ENCODE data around the gene NDST3.
A peak's percentile ranks its signal among the peaks of the same experiment; 100 is the strongest.
"Not testable (repeated sequence)": the region's sequence is repeated elsewhere in the genome, so short reads cannot be mapped to it uniquely, and the experiment has no call there.

The NDST3 gene

DNA sequence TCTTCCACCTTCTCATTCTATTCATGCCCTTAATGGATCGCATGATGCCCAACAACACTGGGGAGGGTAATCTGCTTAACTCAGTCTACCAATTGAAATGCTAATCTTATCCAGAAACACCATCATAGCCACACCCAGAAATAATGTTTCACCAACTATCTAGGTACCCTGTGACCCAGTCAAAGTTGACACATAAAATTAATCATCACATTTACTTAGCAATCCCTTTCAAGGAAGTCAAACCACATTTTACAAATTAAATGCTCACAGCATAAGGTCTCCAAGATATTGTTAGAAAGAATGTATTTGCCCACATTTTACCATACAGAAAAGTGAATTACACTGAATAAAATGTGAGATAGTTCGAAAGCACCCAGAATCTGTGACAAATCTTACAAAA lies 226.0 kb downstream of the NDST3 start:
- Histone ChIP-seq H3K9me3 (ENCODE audit: control insufficient read depth in 1 of 2, low read length in 2 of 2) (no peaks in the 10 kb centered on the region), H3K27me3 (ENCODE audit: control insufficient read depth in 1 of 2, insufficient read depth in 2 of 2, low read length in 2 of 2) (no peaks in the 10 kb centered on the region), H3K27ac (ENCODE audit: low read depth, low read length) (no peak overlapping the region), H3K4me1 (ENCODE audit: control insufficient read depth in 1 of 2, insufficient read depth in 2 of 2, low read length in 2 of 2) (no peaks in the 10 kb centered on the region), H3K4me3 (ENCODE audit: low read depth in 1 of 2, low read length in 2 of 2) (no peak overlapping the region), H3K36me3 (ENCODE audit: control insufficient read depth in 1 of 2, insufficient read depth in 2 of 2, low read length in 2 of 2) (no peaks in the 10 kb centered on the region), H3K9ac (ENCODE audit: low read depth in 1 of 2, low read length in 2 of 2) (no peak overlapping the region)

DNA sequence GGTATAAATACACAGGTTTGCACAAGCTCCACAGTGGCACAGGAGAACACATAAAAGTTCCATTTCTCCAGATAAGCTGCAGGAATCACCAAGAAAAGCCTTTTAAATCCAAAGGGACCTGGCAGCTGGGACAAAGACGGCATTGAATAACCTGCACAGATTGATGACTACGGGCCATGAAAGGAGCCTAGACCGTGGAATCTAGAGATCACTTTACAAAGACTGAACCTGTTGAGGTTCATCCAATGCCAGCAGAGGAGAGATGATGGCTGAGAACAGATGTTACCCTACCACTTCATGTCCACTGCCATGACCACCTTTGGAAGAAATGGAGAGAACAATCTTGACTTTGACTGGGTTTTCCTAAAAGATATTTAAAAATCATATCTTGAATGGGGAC lies 229.8 kb downstream of the NDST3 start:
- Histone ChIP-seq H3K36me3 (ENCODE audit: control insufficient read depth in 1 of 2, insufficient read depth in 2 of 2, low read length in 2 of 2) (no peaks in the 10 kb centered on the region), H3K27ac (ENCODE audit: low read depth, low read length) (no peak overlapping the region), H3K4me1 (ENCODE audit: control insufficient read depth in 1 of 2, insufficient read depth in 2 of 2, low read length in 2 of 2) (no peaks in the 10 kb centered on the region), H3K4me3 (ENCODE audit: low read depth in 1 of 2, low read length in 2 of 2) (no peak overlapping the region), H3K9ac (ENCODE audit: low read depth in 1 of 2, low read length in 2 of 2) (no peak overlapping the region), H3K27me3 (ENCODE audit: control insufficient read depth in 1 of 2, insufficient read depth in 2 of 2, low read length in 2 of 2) (no peaks in the 10 kb centered on the region), H3K9me3 (ENCODE audit: control insufficient read depth in 1 of 2, low read length in 2 of 2) (no peaks in the 10 kb centered on the region)

GRCh38 chr4:118265312-118266144 lies 231.2 kb downstream of the NDST3 start:
- Histone ChIP-seq H3K9ac (ENCODE audit: low read depth in 1 of 2, low read length in 2 of 2) (no peak overlapping the region), H3K27ac (ENCODE audit: low read depth, low read length) (no peak overlapping the region), H3K27me3 (ENCODE audit: control insufficient read depth in 1 of 2, insufficient read depth in 2 of 2, low read length in 2 of 2) (no peaks in the 10 kb centered on the region), H3K4me3 (ENCODE audit: low read depth in 1 of 2, low read length in 2 of 2) (peak overlapping the region; percentile 37 to 62), H3K9me3 (ENCODE audit: control insufficient read depth in 1 of 2, low read length in 2 of 2) (no peaks in the 10 kb centered on the region), H3K4me1 (ENCODE audit: control insufficient read depth in 1 of 2, insufficient read depth in 2 of 2, low read length in 2 of 2) (no peaks in the 10 kb centered on the region), H3K36me3 (ENCODE audit: control insufficient read depth in 1 of 2, insufficient read depth in 2 of 2, low read length in 2 of 2) (no peaks in the 10 kb centered on the region)

GRCh38 chr4:118266145-118266496 lies 231.8 kb downstream of the NDST3 start:
- H3K27ac ChIP-seq (ENCODE audit: low read depth, low read length); H3K4me3 ChIP-seq (ENCODE audit: low read depth in 1 of 2, low read length in 2 of 2); H3K27me3 ChIP-seq (ENCODE audit: control insufficient read depth in 1 of 2, insufficient read depth in 2 of 2, low read length in 2 of 2); H3K36me3 ChIP-seq (ENCODE audit: control insufficient read depth in 1 of 2, insufficient read depth in 2 of 2, low read length in 2 of 2); H3K4me1 ChIP-seq (ENCODE audit: control insufficient read depth in 1 of 2, insufficient read depth in 2 of 2, low read length in 2 of 2); H3K9ac ChIP-seq (ENCODE audit: low read depth in 1 of 2, low read length in 2 of 2); H3K9me3 ChIP-seq (ENCODE audit: control insufficient read depth in 1 of 2, low read length in 2 of 2): not testable (repeated sequence)

DNA sequence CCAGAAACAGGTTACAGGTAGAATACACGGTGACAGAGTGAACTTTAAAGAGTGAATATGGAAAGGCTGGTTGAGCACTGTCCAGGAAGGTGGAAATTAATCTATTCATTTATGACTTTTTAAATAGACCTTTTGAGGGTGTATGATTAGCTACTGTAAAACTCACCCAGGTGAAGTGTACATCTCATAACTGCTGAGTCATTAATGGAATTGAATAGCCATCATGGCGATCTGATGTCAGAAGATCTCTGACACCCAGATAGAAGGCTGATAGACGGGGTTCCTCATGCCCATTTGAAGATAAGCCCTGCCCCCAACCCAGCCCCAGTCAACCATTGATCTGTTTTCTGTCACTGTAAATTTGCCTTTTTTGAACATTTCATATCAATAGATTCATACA lies 234.5 kb downstream of the NDST3 start:
- H3K4me3 ChIP-seq (ENCODE audit: low read depth in 1 of 2, low read length in 2 of 2) = no peak overlapping the region
- no peak overlapping the region for H3K9ac ChIP-seq (ENCODE audit: low read depth in 1 of 2, low read length in 2 of 2)
- H3K4me1 ChIP-seq (ENCODE audit: control insufficient read depth in 1 of 2, insufficient read depth in 2 of 2, low read length in 2 of 2) = no peaks in the 10 kb centered on the region

DNA sequence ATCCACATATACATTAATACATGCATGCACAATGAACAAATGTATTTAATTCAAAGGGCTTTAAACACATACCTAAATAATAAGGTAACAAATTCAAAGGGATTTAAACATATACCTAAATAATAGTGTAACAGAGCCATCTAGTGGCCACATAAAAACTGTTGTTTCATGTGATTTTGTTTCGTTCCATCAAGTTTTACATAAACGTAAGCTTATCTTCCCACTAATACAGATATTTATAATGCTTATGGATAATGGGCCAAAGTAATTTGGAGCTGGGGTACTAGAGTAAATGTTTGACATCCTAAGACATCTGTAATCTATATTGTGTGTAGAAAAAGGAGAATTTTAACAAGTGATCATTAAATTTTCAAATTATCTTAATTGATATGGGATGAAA lies 236.2 kb downstream of the NDST3 start:
- Histone ChIP-seq H3K9me3 (ENCODE audit: control insufficient read depth in 1 of 2, low read length in 2 of 2) (no peaks in the 10 kb centered on the region), H3K4me1 (ENCODE audit: control insufficient read depth in 1 of 2, insufficient read depth in 2 of 2, low read length in 2 of 2) (no peaks in the 10 kb centered on the region), H3K4me3 (ENCODE audit: low read depth in 1 of 2, low read length in 2 of 2) (no peak overlapping the region), H3K27me3 (ENCODE audit: control insufficient read depth in 1 of 2, insufficient read depth in 2 of 2, low read length in 2 of 2) (no peaks in the 10 kb centered on the region), H3K36me3 (ENCODE audit: control insufficient read depth in 1 of 2, insufficient read depth in 2 of 2, low read length in 2 of 2) (no peaks in the 10 kb centered on the region), H3K27ac (ENCODE audit: low read depth, low read length) (no peak overlapping the region), H3K9ac (ENCODE audit: low read depth in 1 of 2, low read length in 2 of 2) (no peak overlapping the region)

More for the DNA sequence above, 234.5 kb downstream of the NDST3 start:
- Histone ChIP-seq H3K36me3 (ENCODE audit: control insufficient read depth in 1 of 2, insufficient read depth in 2 of 2, low read length in 2 of 2) (no peaks in the 10 kb centered on the region), H3K27me3 (ENCODE audit: control insufficient read depth in 1 of 2, insufficient read depth in 2 of 2, low read length in 2 of 2) (no peaks in the 10 kb centered on the region), H3K9me3 (ENCODE audit: control insufficient read depth in 1 of 2, low read length in 2 of 2) (no peaks in the 10 kb centered on the region), H3K27ac (ENCODE audit: low read depth, low read length) (no peak overlapping the region)

GRCh38 chr4:118271788-118272187 lies 237.5 kb downstream of the NDST3 start:
- H3K36me3 ChIP-seq (ENCODE audit: control insufficient read depth in 1 of 2, insufficient read depth in 2 of 2, low read length in 2 of 2) = no peaks in the 10 kb centered on the region
- H3K27me3 ChIP-seq (ENCODE audit: control insufficient read depth in 1 of 2, insufficient read depth in 2 of 2, low read length in 2 of 2) = no peaks in the 10 kb centered on the region
- no peaks in the 10 kb centered on the region for H3K9me3 ChIP-seq (ENCODE audit: control insufficient read depth in 1 of 2, low read length in 2 of 2)
- H3K4me3 ChIP-seq (ENCODE audit: low read depth in 1 of 2, low read length in 2 of 2) = no peak overlapping the region
- no peak overlapping the region for H3K9ac ChIP-seq (ENCODE audit: low read depth in 1 of 2, low read length in 2 of 2)
- H3K27ac ChIP-seq (ENCODE audit: low read depth, low read length) = no peak overlapping the region
- peaks cover 3 to 10% of the 10 kb centered on the region in 2 donors for H3K4me1 ChIP-seq (ENCODE audit: control insufficient read depth in 1 of 2, insufficient read depth in 2 of 2, low read length in 2 of 2)

GRCh38 chr4:118273642-118274041 lies 239.4 kb downstream of the NDST3 start:
- Histone ChIP-seq H3K4me1 (ENCODE audit: control insufficient read depth in 1 of 2, insufficient read depth in 2 of 2, low read length in 2 of 2) (peaks cover 6 to 14% of the 10 kb centered on the region in 2 donors), H3K9ac (ENCODE audit: low read depth in 1 of 2, low read length in 2 of 2) (no peak overlapping the region), H3K4me3 (ENCODE audit: low read depth in 1 of 2, low read length in 2 of 2) (no peak overlapping the region), H3K27me3 (ENCODE audit: control insufficient read depth in 1 of 2, insufficient read depth in 2 of 2, low read length in 2 of 2) (no peaks in the 10 kb centered on the region), H3K36me3 (ENCODE audit: control insufficient read depth in 1 of 2, insufficient read depth in 2 of 2, low read length in 2 of 2) (no peaks in the 10 kb centered on the region), H3K27ac (ENCODE audit: low read depth, low read length) (no peak overlapping the region), H3K9me3 (ENCODE audit: control insufficient read depth in 1 of 2, low read length in 2 of 2) (no peaks in the 10 kb centered on the region)

GRCh38 chr4:118276580-118276979 lies 242.3 kb downstream of the NDST3 start:
- H3K27me3 ChIP-seq (ENCODE audit: control insufficient read depth in 1 of 2, insufficient read depth in 2 of 2, low read length in 2 of 2) = no peaks in the 10 kb centered on the region

GRCh38 chr4:118277243-118277642 lies 243.0 kb downstream of the NDST3 start:
- Histone ChIP-seq H3K27me3 (ENCODE audit: control insufficient read depth in 1 of 2, insufficient read depth in 2 of 2, low read length in 2 of 2) (no peaks in the 10 kb centered on the region), H3K4me1 (ENCODE audit: control insufficient read depth in 1 of 2, insufficient read depth in 2 of 2, low read length in 2 of 2) (peaks cover 28 to 36% of the 10 kb centered on the region in 2 donors), H3K4me3 (ENCODE audit: low read depth in 1 of 2, low read length in 2 of 2) (peak overlapping the region; percentile 93 to 97), H3K9me3 (ENCODE audit: control insufficient read depth in 1 of 2, low read length in 2 of 2) (no peaks in the 10 kb centered on the region), H3K9ac (ENCODE audit: low read depth in 1 of 2, low read length in 2 of 2) (peak overlapping the region; percentile 63 to 98), H3K36me3 (ENCODE audit: control insufficient read depth in 1 of 2, insufficient read depth in 2 of 2, low read length in 2 of 2) (peaks cover 0 to 6% of the 10 kb centered on the region in 2 donors), H3K27ac (ENCODE audit: low read depth, low read length) (no peak overlapping the region)

More at GRCh38 chr4:118276580-118276979, 242.3 kb downstream of the NDST3 start:
- Histone ChIP-seq H3K36me3 (ENCODE audit: control insufficient read depth in 1 of 2, insufficient read depth in 2 of 2, low read length in 2 of 2) (no peaks in the 10 kb centered on the region), H3K4me3 (ENCODE audit: low read depth in 1 of 2, low read length in 2 of 2) (peak overlapping the region in 1 of 2 donors; percentile 12), H3K4me1 (ENCODE audit: control insufficient read depth in 1 of 2, insufficient read depth in 2 of 2, low read length in 2 of 2) (peaks cover 27 to 31% of the 10 kb centered on the region in 2 donors), H3K9ac (ENCODE audit: low read depth in 1 of 2, low read length in 2 of 2) (no peak overlapping the region), H3K9me3 (ENCODE audit: control insufficient read depth in 1 of 2, low read length in 2 of 2) (no peaks in the 10 kb centered on the region), H3K27ac (ENCODE audit: low read depth, low read length) (no peak overlapping the region)

Measured in duodenal mucosa (tissue), 2 donors.